Duodenal mucosa (tissue), 2 donors: ENCODE data around the gene ACSF2.

Experiments
- H3K27ac ChIP-seq: one replicate; pipeline ENCODE4 v1.7.0; 2013; ENCODE audit warnings: low read depth, low read length
- H3K27me3 ChIP-seq, 2 donors: one replicate each; pipeline ENCODE4 v1.7.0; 2013; ENCODE audit warnings: low read length in 2 of 2, control low read depth in 1 of 2; ENCODE audit not compliant: insufficient read depth in 2 of 2, control insufficient read depth in 1 of 2
- H3K36me3 ChIP-seq, 2 donors: one replicate each; pipeline ENCODE4 v1.7.0; 2013; ENCODE audit warnings: low read length in 2 of 2, control low read depth in 1 of 2; ENCODE audit not compliant: insufficient read depth in 2 of 2, control insufficient read depth in 1 of 2
- H3K4me1 ChIP-seq, 2 donors: one replicate each; pipeline ENCODE4 v1.7.0; 2013; ENCODE audit warnings: low read length in 2 of 2, control low read depth in 1 of 2; ENCODE audit not compliant: insufficient read depth in 2 of 2, control insufficient read depth in 1 of 2
- H3K4me3 ChIP-seq, 2 donors: one replicate each; pipeline ENCODE4 v1.7.0; 2013; ENCODE audit warnings: low read length in 2 of 2, low read depth in 1 of 2
- H3K9ac ChIP-seq, 2 donors: one replicate each; pipeline ENCODE4 v1.7.0; 2013; ENCODE audit warnings: low read length in 2 of 2, low read depth in 1 of 2
- H3K9me3 ChIP-seq, 2 donors: one replicate each; pipeline ENCODE4 v1.7.0; 2013; ENCODE audit warnings: low read length in 2 of 2, control low read depth in 1 of 2; ENCODE audit not compliant: control insufficient read depth in 1 of 2

The ACSF2 gene

GRCh38 chr17:50451943-50452629 is 26.1 kb downstream of the ACSF2 start:
- peaks cover 8 to 16% of the 10 kb centered on the region in 2 donors for H3K4me1 ChIP-seq
- no peaks in the 10 kb centered on the region for H3K27me3 ChIP-seq
- H3K9me3 ChIP-seq = no peaks in the 10 kb centered on the region
- no peak overlapping the region for H3K27ac ChIP-seq
- H3K9ac ChIP-seq = no peak overlapping the region
- no peak overlapping the region for H3K4me3 ChIP-seq
- peaks cover 0 to 2% of the 10 kb centered on the region in 2 donors for H3K36me3 ChIP-seq

GRCh38 chr17:50452630-50453300 is 26.7 kb downstream of the ACSF2 start:
- H3K27ac ChIP-seq = no peak overlapping the region
- H3K4me3 ChIP-seq = no peak overlapping the region
- peaks cover 8 to 13% of the 10 kb centered on the region in 2 donors for H3K4me1 ChIP-seq
- no peaks in the 10 kb centered on the region for H3K27me3 ChIP-seq
- H3K9ac ChIP-seq = no peak overlapping the region
- peaks cover 0 to 2% of the 10 kb centered on the region in 2 donors for H3K36me3 ChIP-seq
- H3K9me3 ChIP-seq = no peaks in the 10 kb centered on the region

- Histone ChIP-seq H3K9ac (no peak overlapping the region), H3K4me1 (peaks cover 10 to 22% of the 10 kb centered on the region in 2 donors), H3K27me3 (no peaks in the 10 kb centered on the region), H3K27ac (no peak overlapping the region), H3K4me3 (no peak overlapping the region), H3K36me3 (peaks cover 0 to 2% of the 10 kb centered on the region in 2 donors), H3K9me3 (no peaks in the 10 kb centered on the region)
These were observed 27.9 kb downstream of the ACSF2 start for GRCh38 chr17:50453901-50454300.

- H3K9me3 ChIP-seq = no peaks in the 10 kb centered on the region
- H3K27me3 ChIP-seq = no peaks in the 10 kb centered on the region
- peaks cover 15 to 17% of the 10 kb centered on the region in 2 donors for H3K4me1 ChIP-seq
These were observed 31.6 kb downstream of the ACSF2 start for GRCh38 chr17:50457621-50458020.

GRCh38 chr17:50458270-50458669 is 32.3 kb downstream of the ACSF2 start:
- peaks cover 11% of the 10 kb centered on the region in 2 donors for H3K4me1 ChIP-seq
- H3K4me3 ChIP-seq = no peak overlapping the region
- no peak overlapping the region for H3K27ac ChIP-seq
- no peaks in the 10 kb centered on the region for H3K27me3 ChIP-seq
- H3K9me3 ChIP-seq = no peaks in the 10 kb centered on the region
- peaks cover 0 to 11% of the 10 kb centered on the region in 2 donors for H3K36me3 ChIP-seq
- no peak overlapping the region for H3K9ac ChIP-seq

More at GRCh38 chr17:50457621-50458020, 31.6 kb downstream of the ACSF2 start:
- no peak overlapping the region for H3K9ac ChIP-seq
- peaks cover 0 to 5% of the 10 kb centered on the region in 2 donors for H3K36me3 ChIP-seq
- no peak overlapping the region for H3K4me3 ChIP-seq
- H3K27ac ChIP-seq = no peak overlapping the region

DNA sequence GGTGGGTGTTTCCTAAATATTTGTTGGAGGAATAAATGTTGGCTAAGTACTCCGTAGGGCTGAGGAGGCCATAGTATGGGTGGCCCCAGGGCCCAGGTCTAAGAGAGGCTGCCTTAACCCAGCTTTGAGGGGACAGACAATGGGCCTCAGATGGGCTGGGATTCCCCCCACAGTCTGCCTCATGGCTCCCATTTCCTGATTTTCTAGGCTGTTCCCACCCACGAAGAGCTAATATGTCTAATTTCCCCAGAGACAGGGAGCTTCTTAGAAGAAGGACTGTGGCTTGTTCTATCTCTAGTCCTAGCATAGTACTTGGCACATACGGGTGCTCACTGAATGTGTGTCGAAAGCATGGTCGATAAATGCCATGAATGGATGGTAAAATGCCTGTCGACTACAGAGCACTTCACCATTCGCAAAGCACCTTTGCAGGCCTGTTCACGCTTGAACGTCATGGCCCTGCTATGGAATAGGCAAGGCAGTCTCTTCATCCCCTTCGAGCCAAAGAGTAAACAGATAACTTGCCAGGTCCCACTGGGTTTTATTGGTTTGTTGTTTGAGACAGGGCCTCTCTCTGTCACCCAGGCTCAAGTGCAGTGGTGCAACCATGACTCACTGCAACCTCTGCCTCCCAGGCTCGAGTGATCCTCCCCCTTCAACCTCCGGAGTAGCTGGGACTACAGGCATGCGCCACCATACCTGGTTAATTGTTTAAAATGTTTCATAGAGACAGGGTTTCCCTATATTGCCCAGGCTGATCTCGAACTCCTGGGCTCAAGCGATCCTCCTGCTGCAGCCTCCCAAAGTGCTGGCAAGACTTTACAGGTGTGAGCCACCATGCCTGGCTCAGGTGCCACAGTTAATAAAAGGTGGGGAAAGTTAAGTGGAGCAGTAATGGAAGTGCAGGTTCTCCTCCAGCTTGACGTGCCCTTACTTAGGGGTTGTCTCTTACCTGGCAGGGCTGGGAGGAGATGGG is 33.0 kb downstream of the ACSF2 start:
- Histone ChIP-seq H3K27me3 (no peaks in the 10 kb centered on the region), H3K4me3 (no peak overlapping the region), H3K9me3 (no peaks in the 10 kb centered on the region), H3K9ac (no peak overlapping the region), H3K27ac (no peak overlapping the region), H3K36me3 (peaks cover 0 to 15% of the 10 kb centered on the region in 2 donors), H3K4me1 (peaks cover 10 to 11% of the 10 kb centered on the region in 2 donors)

GRCh38 chr17:50459756-50460155 is 33.7 kb downstream of the ACSF2 start:
- Histone ChIP-seq H3K9ac (no peak overlapping the region), H3K9me3 (no peaks in the 10 kb centered on the region), H3K27ac (no peak overlapping the region), H3K4me1 (peaks cover 10 to 11% of the 10 kb centered on the region in 2 donors), H3K27me3 (no peaks in the 10 kb centered on the region), H3K4me3 (no peak overlapping the region), H3K36me3 (peaks cover 0 to 15% of the 10 kb centered on the region in 2 donors)

DNA sequence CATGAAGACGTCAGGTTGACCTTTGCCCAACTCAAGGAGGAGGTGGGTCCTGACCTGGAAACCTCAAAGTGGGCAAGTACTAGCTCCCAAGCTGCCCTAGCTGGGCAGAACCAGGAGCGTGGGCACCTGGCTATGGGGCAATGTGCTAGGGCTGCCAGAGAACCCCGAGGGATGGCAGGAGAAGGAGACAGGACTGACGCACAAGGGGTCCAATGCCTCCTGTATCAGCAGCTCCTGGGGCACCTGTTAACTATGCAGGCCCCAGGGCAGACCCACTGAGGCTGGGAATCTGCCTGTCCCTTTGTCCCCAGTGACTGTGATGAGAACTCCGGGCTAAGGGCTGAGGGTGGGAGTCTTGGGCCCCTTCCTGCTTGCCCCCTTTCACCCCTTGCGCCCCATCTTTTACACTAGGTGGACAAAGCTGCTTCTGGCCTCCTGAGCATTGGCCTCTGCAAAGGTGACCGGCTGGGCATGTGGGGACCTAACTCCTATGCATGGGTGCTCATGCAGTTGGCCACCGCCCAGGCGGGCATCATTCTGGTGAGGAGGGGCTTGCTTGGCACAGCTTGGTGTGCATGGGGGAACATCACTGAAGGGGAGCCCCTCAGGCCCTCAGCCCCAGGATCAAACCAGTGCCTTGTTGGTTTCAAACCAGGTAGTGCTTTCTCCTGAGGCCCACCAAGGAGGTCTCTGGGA is 35.0 kb downstream of the ACSF2 start:
- Histone ChIP-seq H3K27me3 (no peaks in the 10 kb centered on the region), H3K4me3 (no peak overlapping the region), H3K9me3 (no peaks in the 10 kb centered on the region), H3K27ac (no peak overlapping the region), H3K36me3 (peaks cover 0 to 15% of the 10 kb centered on the region in 2 donors), H3K9ac (no peak overlapping the region), H3K4me1 (peaks cover 14 to 17% of the 10 kb centered on the region in 2 donors)

DNA sequence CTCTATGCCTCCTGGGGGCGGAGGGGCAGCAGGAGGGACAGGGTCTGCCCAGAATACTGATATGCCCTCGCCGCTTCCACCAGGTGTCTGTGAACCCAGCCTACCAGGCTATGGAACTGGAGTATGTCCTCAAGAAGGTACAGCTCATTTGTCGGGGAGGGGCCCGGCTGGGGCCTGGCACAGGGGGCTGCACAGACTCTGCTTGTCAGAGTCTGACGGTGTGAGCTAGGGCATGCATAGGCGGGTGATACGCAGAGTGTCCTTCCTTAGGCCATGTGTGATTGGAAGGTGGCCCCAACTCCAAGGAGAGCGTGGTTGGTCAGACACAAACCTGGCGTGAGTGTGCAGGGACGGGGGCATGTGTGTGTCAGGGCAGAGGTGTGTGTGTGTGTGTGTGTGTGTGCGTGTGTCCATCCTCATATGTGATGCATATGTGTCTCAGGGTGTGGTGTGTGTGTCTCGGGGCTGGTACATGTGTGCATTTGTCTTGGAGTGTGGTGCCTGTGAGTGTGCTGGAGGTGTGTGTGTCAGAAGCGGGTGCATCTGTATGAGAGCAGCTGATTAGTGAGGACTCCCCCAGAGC is 35.6 kb downstream of the ACSF2 start:
- Histone ChIP-seq H3K9me3 (no peaks in the 10 kb centered on the region), H3K27ac (no peak overlapping the region), H3K4me1 (peaks cover 20 to 22% of the 10 kb centered on the region in 2 donors), H3K36me3 (peaks cover 0 to 13% of the 10 kb centered on the region in 2 donors), H3K9ac (no peak overlapping the region), H3K4me3 (no peak overlapping the region), H3K27me3 (no peaks in the 10 kb centered on the region)
